Measurements from ENCODE around the gene RAMP1.

DNA sequence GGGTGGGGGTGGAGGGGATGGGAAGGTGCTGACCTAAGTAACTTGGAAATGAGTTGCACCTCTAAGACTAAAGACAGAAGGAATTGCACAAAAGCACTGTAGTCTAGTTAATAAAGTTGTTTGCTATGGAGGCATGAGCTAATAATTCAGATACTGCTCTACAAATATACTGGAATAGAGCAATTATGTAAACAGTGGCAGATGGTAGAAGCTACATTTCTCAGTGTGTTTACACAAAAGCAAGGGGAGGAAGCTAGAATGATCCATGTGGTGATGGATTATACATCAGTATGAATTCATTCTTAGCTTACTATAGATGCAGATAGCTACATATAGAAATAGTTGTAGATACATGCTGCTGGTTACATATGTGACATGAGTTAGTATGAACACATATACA lies 79.8 kb downstream of the RAMP1 start:
- no peak for TF ChIP-seq POLR2A (IDR thresholded peaks at IDR 0.05)
- TF ChIP-seq, protein P1, sequence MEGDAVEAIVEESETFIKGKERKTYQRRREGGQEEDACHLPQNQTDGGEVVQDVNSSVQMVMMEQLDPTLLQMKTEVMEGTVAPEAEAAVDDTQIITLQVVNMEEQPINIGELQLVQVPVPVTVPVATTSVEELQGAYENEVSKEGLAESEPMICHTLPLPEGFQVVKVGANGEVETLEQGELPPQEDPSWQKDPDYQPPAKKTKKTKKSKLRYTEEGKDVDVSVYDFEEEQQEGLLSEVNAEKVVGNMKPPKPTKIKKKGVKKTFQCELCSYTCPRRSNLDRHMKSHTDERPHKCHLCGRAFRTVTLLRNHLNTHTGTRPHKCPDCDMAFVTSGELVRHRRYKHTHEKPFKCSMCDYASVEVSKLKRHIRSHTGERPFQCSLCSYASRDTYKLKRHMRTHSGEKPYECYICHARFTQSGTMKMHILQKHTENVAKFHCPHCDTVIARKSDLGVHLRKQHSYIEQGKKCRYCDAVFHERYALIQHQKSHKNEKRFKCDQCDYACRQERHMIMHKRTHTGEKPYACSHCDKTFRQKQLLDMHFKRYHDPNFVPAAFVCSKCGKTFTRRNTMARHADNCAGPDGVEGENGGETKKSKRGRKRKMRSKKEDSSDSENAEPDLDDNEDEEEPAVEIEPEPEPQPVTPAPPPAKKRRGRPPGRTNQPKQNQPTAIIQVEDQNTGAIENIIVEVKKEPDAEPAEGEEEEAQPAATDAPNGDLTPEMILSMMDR (IDR thresholded peaks at IDR 0.05) = no peak

Measured in right lobe of liver (tissue), 4 donors.